GM12878 (cell line): ENCODE measurements around the gene H2AZ2.
"Not testable (repeated sequence)": the region's sequence is repeated elsewhere in the genome, so short reads cannot be mapped to it uniquely, and the experiment has no call there.

Source experiments
- BACH1 ChIP-seq: fragments of 450-650 bp; IDR thresholded peaks from 2 replicates; pipeline ENCODE4 v1.6.1; 2017; ENCODE audit warnings: mild to moderate bottlenecking, borderline replicate concordance
- CHD2 ChIP-seq: IDR thresholded peaks from 2 replicates; pipeline ENCODE4 v1.6.1; 2011; ENCODE audit warnings: low read depth, low read length, improper control_type of control experiment, borderline replicate concordance
- CREB1 ChIP-seq: IDR thresholded peaks from 2 replicates; pipeline ENCODE4 v1.6.1; 2012; ENCODE audit warnings: low read depth, mild to moderate bottlenecking, inconsistent platforms
- EGR1 ChIP-seq, 2 experiments: IDR thresholded peaks; 1 replicate in 1 of 2; 2 replicates in 1 of 2; pipeline ENCODE4 v1.6.1; 2011 to 2012; ENCODE audit warnings: low read depth in 2 of 2, low read length in 2 of 2, borderline replicate concordance in 1 of 2, mild to moderate bottlenecking in 1 of 2, moderate library complexity in 1 of 2
- EP300 ChIP-seq, 2 experiments: fragments of 150-350 bp in 1 of 2; IDR thresholded peaks; 2 replicates each; pipeline ENCODE4 v1.6.1; 2011 to 2012; ENCODE audit warnings: low read depth in 2 of 2, low read length in 2 of 2, borderline replicate concordance in 1 of 2, improper control_type of control experiment in 1 of 2, inconsistent platforms in 1 of 2; ENCODE audit not compliant: control insufficient read depth in 1 of 2
- KAT2A ChIP-seq: conservative IDR thresholded peaks from 2 replicates; pipeline ENCODE4 v1.6.1; 2011; ENCODE audit warnings: low read depth, low read length; ENCODE audit not compliant: control insufficient read depth
- MYC ChIP-seq: IDR thresholded peaks from 2 replicates; pipeline ENCODE4 v1.6.1; 2011; ENCODE audit warnings: mild to moderate bottlenecking, low read length, moderate library complexity, inconsistent platforms; ENCODE audit not compliant: insufficient read depth, insufficient replicate concordance, insufficient read length, severe bottlenecking
- POLR2A ChIP-seq: IDR thresholded peaks from 2 replicates; pipeline ENCODE4 v1.6.1; 2011; ENCODE audit warnings: low read depth, mild to moderate bottlenecking, low read length
- POLR2AphosphoS5 ChIP-seq: IDR thresholded peaks from 2 replicates; pipeline ENCODE4 v1.6.1; 2011; ENCODE audit warnings: mild to moderate bottlenecking, low read length, inconsistent platforms
- SPI1 ChIP-seq: IDR thresholded peaks from 2 replicates; pipeline ENCODE4 v1.6.1; 2011; ENCODE audit warnings: low read depth, mild to moderate bottlenecking, low read length, moderate library complexity, borderline replicate concordance; ENCODE audit not compliant: insufficient read depth
- TF ChIP-seq, protein P1 (sequence below), 3 experiments: IDR thresholded peaks in 2 of 3; conservative IDR thresholded peaks in 1 of 3; 2 replicates each; pipeline ENCODE4 v1.5.1; 2011; ENCODE audit warnings: low read depth in 3 of 3, low read length in 3 of 3, mild to moderate bottlenecking in 3 of 3, control low read depth in 2 of 3, moderate library complexity in 2 of 3, inconsistent platforms in 1 of 3, mixed read lengths in 1 of 3; ENCODE audit not compliant: control insufficient read depth in 2 of 3, insufficient read depth in 1 of 3; ENCODE audit errors: extremely low read depth in 1 of 3
- TF ChIP-seq, protein P2 (sequence below): fragments of 450-650 bp; formaldehyde crosslinking; IDR thresholded peaks from 2 replicates; pipeline ENCODE4 v1.5.0; 2022; ENCODE audit warnings: mild to moderate bottlenecking, missing genetic modification characterization
- TF ChIP-seq, protein P3 (sequence below): IDR thresholded peaks from 2 replicates; pipeline ENCODE4 v1.6.1; 2012; ENCODE audit warnings: low read length, inconsistent platforms
- TF ChIP-seq, protein P4 (sequence below): fragments of 450-650 bp; IDR thresholded peaks from 2 replicates; pipeline ENCODE4 v1.6.1; 2017; ENCODE audit warnings: antibody characterized with exemption, mild to moderate bottlenecking, moderate library complexity

DNA sequence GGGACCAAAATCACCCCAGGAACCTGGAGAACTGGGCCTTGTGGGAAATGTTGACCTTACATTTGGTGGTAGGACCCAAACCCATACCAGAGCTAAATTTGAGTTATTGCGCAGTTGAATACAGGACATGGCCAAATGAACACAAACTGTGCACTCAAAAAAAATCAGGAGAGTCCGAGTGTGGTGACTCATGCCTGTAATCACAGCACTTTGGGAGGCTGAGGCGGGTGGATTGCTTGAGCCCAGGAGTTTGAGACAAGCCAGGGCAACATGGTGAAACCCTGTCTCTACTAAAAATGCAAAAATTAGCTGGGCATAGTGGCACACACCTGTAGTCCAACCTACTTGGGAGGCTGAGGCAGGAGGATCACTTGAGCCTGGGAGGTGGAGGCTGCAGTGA lies 62.7 kb downstream of the H2AZ2 start:
- TF ChIP-seq MYC; POLR2A; EGR1 (IDR thresholded peaks at IDR 0.05; ENCODE audit: borderline replicate concordance in 1 of 2, low read depth in 2 of 2, low read length in 2 of 2); CHD2; POLR2AphosphoS5; SPI1; BACH1; EP300 (IDR thresholded peaks at IDR 0.05; ENCODE audit: borderline replicate concordance in 1 of 2, control insufficient read depth in 1 of 2, low read depth in 2 of 2, low read length in 2 of 2); KAT2A; CREB1: not testable (repeated sequence)
- TF ChIP-seq, protein P1, sequence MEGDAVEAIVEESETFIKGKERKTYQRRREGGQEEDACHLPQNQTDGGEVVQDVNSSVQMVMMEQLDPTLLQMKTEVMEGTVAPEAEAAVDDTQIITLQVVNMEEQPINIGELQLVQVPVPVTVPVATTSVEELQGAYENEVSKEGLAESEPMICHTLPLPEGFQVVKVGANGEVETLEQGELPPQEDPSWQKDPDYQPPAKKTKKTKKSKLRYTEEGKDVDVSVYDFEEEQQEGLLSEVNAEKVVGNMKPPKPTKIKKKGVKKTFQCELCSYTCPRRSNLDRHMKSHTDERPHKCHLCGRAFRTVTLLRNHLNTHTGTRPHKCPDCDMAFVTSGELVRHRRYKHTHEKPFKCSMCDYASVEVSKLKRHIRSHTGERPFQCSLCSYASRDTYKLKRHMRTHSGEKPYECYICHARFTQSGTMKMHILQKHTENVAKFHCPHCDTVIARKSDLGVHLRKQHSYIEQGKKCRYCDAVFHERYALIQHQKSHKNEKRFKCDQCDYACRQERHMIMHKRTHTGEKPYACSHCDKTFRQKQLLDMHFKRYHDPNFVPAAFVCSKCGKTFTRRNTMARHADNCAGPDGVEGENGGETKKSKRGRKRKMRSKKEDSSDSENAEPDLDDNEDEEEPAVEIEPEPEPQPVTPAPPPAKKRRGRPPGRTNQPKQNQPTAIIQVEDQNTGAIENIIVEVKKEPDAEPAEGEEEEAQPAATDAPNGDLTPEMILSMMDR (IDR thresholded peaks at IDR 0.05 in 2 of 3, conservative IDR thresholded peaks at IDR 0.05 in 1 of 3; ENCODE audit: control insufficient read depth in 2 of 3, extremely low read depth in 1 of 3, insufficient read depth in 1 of 3, low read depth in 3 of 3, low read length in 3 of 3): not testable (repeated sequence)
- TF ChIP-seq, protein P2, sequence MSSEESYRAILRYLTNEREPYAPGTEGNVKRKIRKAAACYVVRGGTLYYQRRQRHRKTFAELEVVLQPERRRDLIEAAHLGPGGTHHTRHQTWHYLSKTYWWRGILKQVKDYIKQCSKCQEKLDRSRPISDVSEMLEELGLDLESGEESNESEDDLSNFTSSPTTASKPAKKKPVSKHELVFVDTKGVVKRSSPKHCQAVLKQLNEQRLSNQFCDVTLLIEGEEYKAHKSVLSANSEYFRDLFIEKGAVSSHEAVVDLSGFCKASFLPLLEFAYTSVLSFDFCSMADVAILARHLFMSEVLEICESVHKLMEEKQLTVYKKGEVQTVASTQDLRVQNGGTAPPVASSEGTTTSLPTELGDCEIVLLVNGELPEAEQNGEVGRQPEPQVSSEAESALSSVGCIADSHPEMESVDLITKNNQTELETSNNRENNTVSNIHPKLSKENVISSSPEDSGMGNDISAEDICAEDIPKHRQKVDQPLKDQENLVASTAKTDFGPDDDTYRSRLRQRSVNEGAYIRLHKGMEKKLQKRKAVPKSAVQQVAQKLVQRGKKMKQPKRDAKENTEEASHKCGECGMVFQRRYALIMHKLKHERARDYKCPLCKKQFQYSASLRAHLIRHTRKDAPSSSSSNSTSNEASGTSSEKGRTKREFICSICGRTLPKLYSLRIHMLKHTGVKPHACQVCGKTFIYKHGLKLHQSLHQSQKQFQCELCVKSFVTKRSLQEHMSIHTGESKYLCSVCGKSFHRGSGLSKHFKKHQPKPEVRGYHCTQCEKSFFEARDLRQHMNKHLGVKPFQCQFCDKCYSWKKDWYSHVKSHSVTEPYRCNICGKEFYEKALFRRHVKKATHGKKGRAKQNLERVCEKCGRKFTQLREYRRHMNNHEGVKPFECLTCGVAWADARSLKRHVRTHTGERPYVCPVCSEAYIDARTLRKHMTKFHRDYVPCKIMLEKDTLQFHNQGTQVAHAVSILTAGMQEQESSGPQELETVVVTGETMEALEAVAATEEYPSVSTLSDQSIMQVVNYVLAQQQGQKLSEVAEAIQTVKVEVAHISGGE: not testable (repeated sequence)
- TF ChIP-seq, protein P3, sequence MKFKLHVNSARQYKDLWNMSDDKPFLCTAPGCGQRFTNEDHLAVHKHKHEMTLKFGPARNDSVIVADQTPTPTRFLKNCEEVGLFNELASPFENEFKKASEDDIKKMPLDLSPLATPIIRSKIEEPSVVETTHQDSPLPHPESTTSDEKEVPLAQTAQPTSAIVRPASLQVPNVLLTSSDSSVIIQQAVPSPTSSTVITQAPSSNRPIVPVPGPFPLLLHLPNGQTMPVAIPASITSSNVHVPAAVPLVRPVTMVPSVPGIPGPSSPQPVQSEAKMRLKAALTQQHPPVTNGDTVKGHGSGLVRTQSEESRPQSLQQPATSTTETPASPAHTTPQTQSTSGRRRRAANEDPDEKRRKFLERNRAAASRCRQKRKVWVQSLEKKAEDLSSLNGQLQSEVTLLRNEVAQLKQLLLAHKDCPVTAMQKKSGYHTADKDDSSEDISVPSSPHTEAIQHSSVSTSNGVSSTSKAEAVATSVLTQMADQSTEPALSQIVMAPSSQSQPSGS: not testable (repeated sequence)
- TF ChIP-seq, protein P4, sequence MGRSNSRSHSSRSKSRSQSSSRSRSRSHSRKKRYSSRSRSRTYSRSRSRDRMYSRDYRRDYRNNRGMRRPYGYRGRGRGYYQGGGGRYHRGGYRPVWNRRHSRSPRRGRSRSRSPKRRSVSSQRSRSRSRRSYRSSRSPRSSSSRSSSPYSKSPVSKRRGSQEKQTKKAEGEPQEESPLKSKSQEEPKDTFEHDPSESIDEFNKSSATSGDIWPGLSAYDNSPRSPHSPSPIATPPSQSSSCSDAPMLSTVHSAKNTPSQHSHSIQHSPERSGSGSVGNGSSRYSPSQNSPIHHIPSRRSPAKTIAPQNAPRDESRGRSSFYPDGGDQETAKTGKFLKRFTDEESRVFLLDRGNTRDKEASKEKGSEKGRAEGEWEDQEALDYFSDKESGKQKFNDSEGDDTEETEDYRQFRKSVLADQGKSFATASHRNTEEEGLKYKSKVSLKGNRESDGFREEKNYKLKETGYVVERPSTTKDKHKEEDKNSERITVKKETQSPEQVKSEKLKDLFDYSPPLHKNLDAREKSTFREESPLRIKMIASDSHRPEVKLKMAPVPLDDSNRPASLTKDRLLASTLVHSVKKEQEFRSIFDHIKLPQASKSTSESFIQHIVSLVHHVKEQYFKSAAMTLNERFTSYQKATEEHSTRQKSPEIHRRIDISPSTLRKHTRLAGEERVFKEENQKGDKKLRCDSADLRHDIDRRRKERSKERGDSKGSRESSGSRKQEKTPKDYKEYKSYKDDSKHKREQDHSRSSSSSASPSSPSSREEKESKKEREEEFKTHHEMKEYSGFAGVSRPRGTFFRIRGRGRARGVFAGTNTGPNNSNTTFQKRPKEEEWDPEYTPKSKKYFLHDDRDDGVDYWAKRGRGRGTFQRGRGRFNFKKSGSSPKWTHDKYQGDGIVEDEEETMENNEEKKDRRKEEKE: not testable (repeated sequence)
